ENCODE data around the gene ING4. TPM values are rescaled to one million over a fixed set of nuclear protein-coding genes. Genes with fewer than 3 reads are reported as not detected.

The ING4 gene
- total RNA-seq, 4 donors from 2014 or later = 12.8 to 28.9 (median 19.7) TPM

- intact Hi-C loops (cut with DNase I; ENCODE audit: low total_unique reads) = no loop called here
These were observed 10.5 kb downstream of the ING4 start for GRCh38 chr12:6652391-6652790.

DNA sequence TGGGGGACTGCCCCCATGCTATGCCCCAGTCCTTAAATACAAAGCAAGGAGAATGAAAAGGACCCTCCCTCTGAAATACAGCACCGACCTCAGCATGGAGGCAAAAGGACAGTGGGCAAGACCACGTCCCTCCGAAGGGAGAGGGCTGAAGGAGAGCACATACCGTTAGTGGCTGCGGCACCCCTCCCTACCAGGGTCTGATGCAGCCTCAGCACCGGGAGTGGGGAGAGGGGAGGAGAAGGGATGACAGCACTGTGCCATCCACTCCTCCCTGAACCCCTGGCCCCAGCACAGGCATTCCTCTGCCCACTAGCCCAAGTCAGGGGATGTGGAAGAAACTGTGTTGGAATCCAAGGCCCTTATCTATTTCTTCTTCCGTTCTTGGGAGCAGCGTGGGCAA is 12.1 kb downstream of the ING4 start:
- Histone ChIP-seq H3K27me3 (no peaks in the 10 kb centered on the region), H3K9me3 (no peaks in the 10 kb centered on the region), H3K4me1 (peaks cover 0 to 6% of the 10 kb centered on the region in 2 donors), H3K27ac (no peak overlapping the region), H3K4me3 (no peak overlapping the region), H3K36me3 (peaks cover 4 to 71% of the 10 kb centered on the region in 2 donors)
- ATAC-seq (no peak), DNase-seq (no peak)
- TF ChIP-seq POLR2A (IDR thresholded peaks at IDR 0.05) (no peak), CTCF (IDR thresholded peaks at IDR 0.05 in 4 of 5, conservative IDR thresholded peaks at IDR 0.05 in 1 of 5) (no peak)
- intact Hi-C loops (cut with DNase I; ENCODE audit: low total_unique reads) = no loop called here
- in situ Hi-C loops (cut with MboI; ENCODE audit: low sequenced_read_pairs in 4 of 4) = loop anchor here in 1 of 4 donors (10.0 kb wide), 1 partner anchor 54 kb away; the partner anchor contains the start of gene PIANP

More at GRCh38 chr12:6652391-6652790, 10.5 kb downstream of the ING4 start:
- DNase-seq (no peak), ATAC-seq (no peak)
- no peak overlapping the region for H3K4me3 ChIP-seq
- no peak overlapping the region for H3K27ac ChIP-seq
- H3K27me3 ChIP-seq = no peaks in the 10 kb centered on the region
- peaks cover 4 to 86% of the 10 kb centered on the region in 2 donors for H3K36me3 ChIP-seq
- no peaks in the 10 kb centered on the region for H3K4me1 ChIP-seq
- H3K9me3 ChIP-seq = no peaks in the 10 kb centered on the region
- no peak for TF ChIP-seq POLR2A (IDR thresholded peaks at IDR 0.05)
- no peak for TF ChIP-seq CTCF (IDR thresholded peaks at IDR 0.05 in 4 of 5, conservative IDR thresholded peaks at IDR 0.05 in 1 of 5)
- in situ Hi-C loops (cut with MboI; ENCODE audit: low sequenced_read_pairs in 4 of 4) = loop anchor here in 1 of 4 donors (10.0 kb wide), 1 partner anchor 52 kb away; the partner anchor contains the start of gene PIANP

DNA sequence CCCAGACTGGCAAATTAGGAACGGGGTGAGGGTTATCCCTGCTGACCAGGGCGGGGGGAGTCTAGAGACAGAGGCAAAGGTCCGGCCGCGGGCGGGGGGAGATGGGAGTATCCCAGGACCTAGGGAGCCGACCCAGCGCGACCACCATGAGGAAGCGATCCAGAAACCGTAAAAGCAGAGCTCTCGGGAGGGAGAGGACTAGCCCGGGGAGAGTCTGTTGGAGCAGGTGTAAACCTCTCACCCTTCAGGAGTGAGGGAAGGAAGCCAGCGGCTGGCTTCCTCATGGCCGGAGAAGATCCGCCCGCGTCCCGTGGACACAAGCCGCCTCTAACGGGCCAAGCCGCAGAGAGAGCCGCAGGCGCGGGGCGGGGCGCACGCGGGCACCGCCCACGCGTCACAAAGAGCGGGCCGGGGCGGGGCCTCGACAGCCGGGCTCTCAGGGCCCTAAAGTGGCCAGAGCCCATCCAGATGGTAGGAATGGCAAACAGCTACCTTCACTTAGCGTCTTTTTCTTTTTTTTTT is 15.8 kb downstream of the ING4 start, which contains the start of gene ACRBP:
Gene ACRBP (minus strand): TSS at position 350 of the 522 bp plus-strand sequence. CDS start 66 bp downstream, at position 284.
- peak in 1 of 2 donors; percentile 29 for TF ChIP-seq POLR2A (IDR thresholded peaks at IDR 0.05)
- no peak for TF ChIP-seq CTCF (IDR thresholded peaks at IDR 0.05 in 4 of 5, conservative IDR thresholded peaks at IDR 0.05 in 1 of 5)
- DNase-seq (peak; percentile 45 to 72), ATAC-seq (peak; percentile 77 to 85)
- peaks cover 0 to 6% of the 10 kb centered on the region in 2 donors for H3K4me1 ChIP-seq
- peaks cover 0 to 3% (median 0%) of the 10 kb centered on the region in 3 donors for H3K27me3 ChIP-seq
- intact Hi-C loops (cut with DNase I; ENCODE audit: low total_unique reads) = loop anchor here (2.0 kb wide), 1 partner anchor 30 kb away; no protein-coding TSS in a partner anchor
- H3K4me3 ChIP-seq = peak within 1 kb of the TSS; percentile 49 to 63 (median 58)
- H3K36me3 ChIP-seq = peaks cover 0 to 35% of the 10 kb centered on the region in 2 donors
- in situ Hi-C loops (cut with MboI; ENCODE audit: low sequenced_read_pairs in 4 of 4) = no loop called here
- H3K9me3 ChIP-seq = no peaks in the 10 kb centered on the region
- H3K27ac ChIP-seq = peak within 1 kb of the TSS; percentile 16 to 58 (median 54)

DNA sequence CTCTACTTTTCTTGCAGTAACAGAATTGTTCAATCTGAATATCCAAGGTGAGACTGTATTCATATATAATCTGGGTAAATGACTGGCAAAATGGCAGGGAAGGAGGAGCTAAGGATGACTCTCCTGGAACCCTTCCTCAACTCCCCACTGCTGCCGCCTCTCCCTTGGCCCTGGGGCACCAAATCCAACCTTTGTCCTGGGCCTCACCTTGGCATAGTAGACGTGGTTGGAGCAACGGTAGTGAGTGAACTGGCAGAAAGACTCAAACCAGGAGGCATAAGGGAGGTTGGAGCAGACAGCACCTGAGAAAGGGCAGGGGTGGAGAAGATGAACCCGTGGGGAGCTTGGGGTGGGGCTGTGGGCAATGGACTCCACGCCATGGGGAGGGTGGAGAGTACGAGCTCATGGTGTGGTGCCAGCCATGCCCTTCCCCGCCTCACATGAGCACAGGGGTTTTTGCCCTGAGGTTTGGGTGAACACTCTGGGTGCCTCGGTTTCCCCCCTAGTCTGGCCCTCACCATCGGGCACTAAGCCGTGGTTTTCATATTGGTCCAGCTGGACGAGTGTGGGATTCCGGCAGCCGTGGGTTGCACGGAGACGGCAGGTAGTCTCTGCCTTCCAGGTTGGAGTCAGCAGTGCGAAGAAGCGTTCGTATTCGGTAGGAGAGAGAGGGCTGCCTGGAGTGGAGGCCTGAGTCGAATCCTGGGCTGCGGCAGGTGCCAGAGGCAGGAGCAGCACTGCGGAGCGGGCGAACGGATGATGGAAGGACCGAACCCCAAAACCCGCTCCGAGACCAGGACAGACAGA is 16.4 kb downstream of the ING4 start:
- Histone ChIP-seq H3K4me1 (peaks cover 0 to 6% of the 10 kb centered on the region in 2 donors), H3K36me3 (peaks cover 0 to 29% of the 10 kb centered on the region in 2 donors), H3K9me3 (no peaks in the 10 kb centered on the region), H3K27ac (peak overlapping the region in 3 of 4 donors; percentile 16 to 57 (median 50)), H3K27me3 (peaks cover 0 to 3% (median 0%) of the 10 kb centered on the region in 3 donors), H3K4me3 (peak overlapping the region; percentile 49 to 63 (median 58))
- peak in 1 of 2 donors; percentile 17 for ATAC-seq
- TF ChIP-seq CTCF (IDR thresholded peaks at IDR 0.05 in 4 of 5, conservative IDR thresholded peaks at IDR 0.05 in 1 of 5) = no peak
- TF ChIP-seq POLR2A (IDR thresholded peaks at IDR 0.05) = no peak
- no peak for DNase-seq
- in situ Hi-C loops (cut with MboI; ENCODE audit: low sequenced_read_pairs in 4 of 4) (no loop called here), intact Hi-C loops (cut with DNase I; ENCODE audit: low total_unique reads) (loop anchor here (2.0 kb wide), 1 partner anchor 30 kb away; no protein-coding TSS in a partner anchor)
